Limb (tissue), 2 donors: ENCODE results near the gene TLR2.
"Not testable (repeated sequence)": the region's sequence is repeated elsewhere in the genome, so short reads cannot be mapped to it uniquely, and the experiment has no call there.

ENCODE experiments used
- DNase-seq, 2 donors: peaks; one replicate each; pipeline ENCODE4 v3.0.0-alpha.2; 2016; ENCODE audit errors: extremely low spot score in 2 of 2

TLR2 gene

DNA sequence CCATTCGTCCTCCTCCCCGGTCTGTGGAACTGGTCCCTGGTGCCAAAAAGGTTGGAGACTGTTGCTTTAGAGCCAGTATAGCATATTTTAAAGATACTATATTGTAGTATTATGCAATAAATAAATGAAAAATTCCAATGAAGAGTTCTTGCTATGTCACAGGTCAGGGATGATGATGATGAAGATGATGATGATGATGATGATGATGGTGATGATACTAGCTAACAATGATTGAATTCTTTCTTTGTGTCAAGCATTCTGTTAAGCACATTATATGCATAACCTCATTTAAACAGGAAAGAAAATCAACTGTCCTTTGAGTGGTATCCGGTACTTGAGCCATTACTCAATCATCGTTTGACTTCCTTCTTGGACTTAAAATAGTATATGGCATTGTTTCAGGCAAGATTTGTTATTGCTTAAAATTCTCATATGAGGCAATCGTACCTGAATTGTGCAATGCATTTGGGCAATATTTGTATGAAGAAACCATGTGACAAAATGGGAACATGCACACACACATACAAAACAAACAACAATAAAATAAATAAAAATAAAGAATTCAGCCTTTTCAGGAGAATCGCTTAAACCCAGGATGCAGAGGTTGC is 22.8 kb upstream of the TLR2 start:
- no peak for DNase-seq

DNA sequence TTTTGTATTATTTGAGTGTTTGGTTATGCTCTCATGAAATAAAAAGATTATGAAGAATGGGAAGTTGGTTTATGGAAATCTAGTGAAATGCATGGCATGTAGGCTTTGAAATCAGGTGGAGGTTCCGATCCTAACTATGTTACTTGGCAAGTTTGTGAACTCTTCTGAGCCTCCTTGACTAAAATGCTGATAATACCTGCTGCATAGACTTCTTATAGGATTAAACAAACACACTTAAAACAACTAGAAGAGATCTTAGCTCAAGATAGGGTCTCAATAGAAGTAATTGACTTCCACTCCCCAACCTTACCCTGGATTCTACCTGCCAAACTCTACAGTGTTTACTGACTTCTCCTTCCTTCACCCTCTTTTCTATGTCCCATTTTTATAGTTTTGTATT is 22.2 kb upstream of the TLR2 start:
- no peak for DNase-seq

- no peak for DNase-seq
These were observed 20.4 kb upstream of the TLR2 start for GRCh38 chr4:153663667-153664066.

GRCh38 chr4:153666505-153666904 is 17.6 kb upstream of the TLR2 start:
- DNase-seq: not testable (repeated sequence)

DNA sequence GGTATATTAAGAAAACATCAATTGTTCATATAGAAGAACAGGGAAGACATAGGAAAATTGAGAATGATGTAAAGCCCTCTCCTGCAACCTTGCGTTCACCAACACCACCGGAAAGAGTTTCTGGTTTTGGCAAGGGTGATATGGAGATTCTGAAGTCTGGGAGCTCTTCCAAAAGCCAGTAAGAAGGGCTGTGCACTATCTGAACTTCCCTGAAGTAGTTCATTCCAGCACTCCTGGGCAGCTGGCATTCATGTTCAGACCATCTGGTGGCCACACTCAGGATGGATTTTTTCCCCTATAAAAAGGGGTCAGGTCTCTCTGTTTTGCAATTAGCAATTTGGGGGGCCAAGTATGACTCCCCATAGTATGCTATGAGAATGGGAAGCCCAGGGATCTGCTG is 15.4 kb upstream of the TLR2 start:
- DNase-seq: no peak

DNA sequence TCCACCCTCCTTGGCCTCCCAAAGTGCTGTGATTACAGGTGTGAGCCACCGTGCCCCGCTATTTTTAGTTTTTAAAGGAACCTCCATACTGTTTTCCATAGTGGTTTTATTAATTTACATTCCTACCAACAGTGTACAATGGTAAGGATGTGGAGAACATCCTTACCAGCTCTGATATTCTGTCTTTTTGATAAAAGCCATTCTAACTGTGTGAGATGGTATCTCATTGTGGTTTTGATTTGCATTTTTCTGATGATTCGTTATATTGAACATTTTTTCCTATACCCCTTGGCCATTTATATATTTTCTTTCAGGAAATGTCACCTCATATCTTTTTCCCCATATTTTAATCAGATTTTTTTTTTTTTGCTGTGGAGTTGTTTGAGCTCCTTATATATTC is 14.2 kb upstream of the TLR2 start:
- DNase-seq: no peak

GRCh38 chr4:153676486-153676885 is 7.6 kb upstream of the TLR2 start:
- no peak for DNase-seq

DNA sequence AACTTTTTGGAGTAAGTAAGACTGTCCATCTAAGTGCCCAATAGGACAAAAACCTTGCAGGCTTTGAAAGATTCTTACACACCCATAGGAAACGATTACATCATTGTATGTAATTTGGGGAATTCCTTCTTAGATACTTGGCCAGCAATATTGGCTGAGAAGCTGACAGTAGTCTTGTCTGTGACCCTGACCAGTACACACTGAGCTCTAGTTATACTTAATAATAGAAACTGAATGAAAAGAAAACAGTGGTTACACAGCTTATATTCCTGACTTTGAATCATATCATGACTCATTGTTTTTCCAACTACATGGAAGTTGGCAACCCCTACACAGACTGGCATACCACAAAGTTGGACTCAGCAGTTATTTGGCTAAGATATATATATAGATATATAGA is 7.1 kb upstream of the TLR2 start:
- no peak for DNase-seq

- no peak for DNase-seq
These were observed 4.6 kb upstream of the TLR2 start for GRCh38 chr4:153679486-153679885.

DNA sequence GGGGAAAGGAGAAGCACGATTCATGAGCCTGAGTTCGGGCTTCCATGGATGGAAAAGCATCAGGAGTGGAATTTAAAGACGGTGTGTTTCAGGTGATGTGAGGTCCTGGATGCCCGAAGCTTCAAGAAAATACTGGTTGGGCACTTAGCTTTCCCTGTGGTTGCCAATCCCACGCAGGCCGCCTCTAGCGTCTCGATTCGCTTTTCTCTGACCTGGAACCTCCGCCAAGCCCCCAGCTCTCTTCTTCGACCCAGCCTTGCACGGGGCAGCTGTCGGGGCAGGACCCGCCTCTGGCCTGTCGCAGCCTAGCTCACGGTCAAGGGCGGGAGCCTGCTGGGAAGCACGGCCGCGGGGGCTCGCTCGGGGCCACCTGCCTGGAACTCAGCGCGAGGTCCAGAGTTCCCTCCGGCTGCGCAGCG is 308 bp upstream of the TLR2 start:
- DNase-seq: no peak

GRCh38 chr4:153684971-153685371 is 891 bp downstream of the TLR2 start:
- no peak for DNase-seq

- DNase-seq: no peak
These were observed 20.4 kb downstream of the TLR2 start for GRCh38 chr4:153704522-153704921.

DNA sequence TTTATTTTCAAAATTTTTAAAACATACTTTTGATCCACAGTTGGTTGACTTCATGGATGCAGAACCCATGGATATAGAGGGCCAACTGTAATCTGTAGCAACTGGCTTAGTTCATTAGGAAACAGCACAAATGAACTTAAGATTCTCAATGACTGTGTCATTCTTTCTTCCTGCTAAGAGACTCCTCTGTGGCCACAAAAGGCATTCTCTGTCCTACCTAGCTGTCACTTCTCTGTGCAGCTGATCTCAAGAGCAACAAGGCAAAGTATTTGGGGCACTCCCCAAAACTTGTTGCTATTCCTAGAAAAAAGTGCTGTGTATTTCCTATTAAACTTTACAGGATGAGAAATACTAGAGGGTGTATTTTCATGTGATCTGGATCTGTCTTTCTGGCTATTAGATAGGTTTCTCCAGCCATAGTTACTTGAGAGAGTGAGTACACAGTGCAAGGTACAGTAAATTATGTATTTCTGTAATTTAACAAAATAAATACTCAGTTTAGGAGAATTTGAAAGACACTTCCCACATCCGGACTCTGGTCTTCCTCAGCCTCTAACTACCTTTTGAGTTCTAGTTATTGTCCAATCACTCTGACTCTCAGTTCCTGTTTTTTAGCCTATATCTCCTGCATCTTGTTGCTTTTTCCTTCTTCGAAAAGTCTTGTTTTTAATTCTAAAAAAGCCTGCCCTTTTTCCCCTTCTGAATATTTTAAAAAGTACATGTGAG is 21.8 kb downstream of the TLR2 start:
- DNase-seq: no peak

- no peak for DNase-seq
These were observed 22.4 kb downstream of the TLR2 start for GRCh38 chr4:153706519-153706918.

DNA sequence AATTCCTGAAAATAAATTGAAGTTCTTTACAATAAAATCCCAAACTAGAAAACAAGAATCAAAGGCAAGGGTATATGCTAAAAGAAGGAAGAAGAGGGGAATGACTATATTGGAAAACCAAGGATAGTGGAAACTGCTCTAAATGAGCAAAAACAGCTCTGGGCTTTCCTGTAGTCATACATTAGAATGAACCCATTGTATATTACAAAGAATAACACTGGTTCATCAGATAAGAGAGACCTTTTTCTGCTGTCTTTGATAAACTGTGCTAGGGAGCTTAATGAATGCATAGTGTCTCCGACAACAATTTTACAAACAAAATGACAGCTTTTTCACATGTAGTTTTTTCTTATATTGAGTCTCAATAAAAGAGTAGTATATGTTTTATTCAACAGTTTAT is 26.6 kb downstream of the TLR2 start:
- no peak for DNase-seq

DNA sequence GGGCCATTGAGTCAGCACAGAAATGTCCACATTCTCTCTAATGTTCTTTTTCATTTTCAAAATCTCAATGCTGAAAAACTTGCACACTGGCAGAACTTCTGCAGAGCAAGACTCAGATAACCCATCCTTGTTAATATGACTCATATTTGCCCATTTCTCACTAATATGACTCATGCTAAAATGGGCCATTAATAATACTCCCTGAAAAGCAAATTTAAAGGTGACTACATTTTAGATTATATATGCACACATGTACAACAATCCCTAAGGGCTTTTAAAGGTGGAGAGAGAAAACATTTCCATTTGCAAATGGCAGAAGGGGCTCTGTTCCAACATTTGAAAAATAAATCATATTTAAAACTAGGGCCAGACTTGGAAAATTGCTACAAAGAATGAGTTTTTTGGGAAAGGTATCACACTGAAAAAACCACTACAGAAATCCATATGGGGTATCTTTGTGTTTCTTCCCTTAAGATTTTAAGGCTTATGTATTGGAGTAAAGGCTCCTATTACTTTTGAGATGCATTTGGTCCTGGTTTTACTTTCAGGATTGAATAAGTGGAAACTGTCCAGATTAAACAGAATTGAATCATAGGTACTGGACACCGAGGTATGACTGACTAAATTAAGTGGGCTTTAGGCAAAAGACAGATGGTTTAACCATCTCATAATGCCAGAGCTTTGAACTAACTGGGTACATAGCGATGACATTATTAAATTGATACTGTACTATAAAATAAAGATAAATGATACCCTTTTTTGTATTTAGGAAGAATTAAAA is 30.0 kb downstream of the TLR2 start:
- no peak for DNase-seq

- no peak for DNase-seq
These were observed 38.0 kb downstream of the TLR2 start for GRCh38 chr4:153722036-153722435.

DNA sequence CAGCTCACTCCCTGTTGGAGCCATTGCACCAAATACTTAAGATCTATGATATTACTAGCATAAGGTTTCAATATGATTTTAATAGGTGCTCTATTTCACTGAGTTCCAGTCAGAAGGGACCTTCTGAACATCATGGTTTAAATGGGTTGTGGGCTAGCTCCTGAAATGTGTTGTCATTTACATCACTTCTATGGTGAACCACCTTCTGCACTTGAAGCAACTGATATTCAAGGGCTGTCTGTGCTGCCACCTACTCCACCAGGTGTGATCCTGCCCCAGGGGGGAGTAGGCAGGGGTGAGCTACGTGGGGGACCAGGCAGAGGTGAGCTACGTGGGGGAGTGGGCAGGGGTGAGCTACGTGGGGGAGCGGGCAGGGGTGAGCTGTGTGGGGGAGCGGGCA is 40.5 kb downstream of the TLR2 start:
- no peak for DNase-seq

GRCh38 chr4:153725136-153725830 is 41.2 kb downstream of the TLR2 start:
- DNase-seq: no peak

- no peak for DNase-seq
These were observed 41.7 kb downstream of the TLR2 start for GRCh38 chr4:153725831-153726154.

DNA sequence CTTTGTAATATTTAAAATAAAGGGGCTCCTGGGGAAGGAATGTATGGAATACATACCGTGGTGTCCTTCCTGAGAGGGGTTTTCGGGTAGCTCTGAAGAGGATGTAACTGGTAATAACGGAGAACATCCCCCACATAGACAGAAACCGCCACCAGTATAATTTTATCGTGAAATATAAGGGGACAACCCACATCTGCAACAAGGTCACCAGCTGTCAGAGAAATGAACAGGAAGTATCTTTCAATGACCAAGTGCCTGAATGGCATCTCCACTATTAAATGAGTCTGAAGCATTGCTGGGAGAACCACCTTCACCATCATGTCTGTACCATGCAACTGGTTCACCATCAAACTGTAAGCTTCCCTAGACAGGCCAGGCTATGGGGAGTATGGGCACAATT is 44.1 kb downstream of the TLR2 start:
- no peak for DNase-seq

DNA sequence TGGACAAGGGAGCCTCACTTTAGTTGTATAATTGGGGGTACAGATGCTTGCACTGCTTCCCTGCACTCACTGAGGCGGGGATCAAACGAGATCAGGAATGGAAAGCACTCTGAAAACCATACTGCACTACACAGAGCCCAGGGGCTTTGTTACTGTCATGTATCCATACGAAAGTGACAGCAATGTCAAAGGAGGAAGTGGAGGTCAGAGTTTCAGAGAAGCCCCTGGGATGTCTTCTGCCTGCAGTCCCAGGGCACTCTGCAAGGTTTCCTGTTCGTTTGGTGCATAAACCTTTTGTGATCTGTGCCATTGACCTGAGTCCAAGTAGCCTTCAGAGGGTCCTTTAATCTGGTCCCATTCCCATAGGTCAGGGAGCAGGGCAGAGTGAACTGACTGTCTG is 44.6 kb downstream of the TLR2 start:
- no peak for DNase-seq
